ENCODE measurements around the gene FAM9C. TPM values are rescaled to one million over a fixed set of nuclear protein-coding genes. Genes with fewer than 3 reads are reported as not detected.
"Not testable (repeated sequence)": the region's sequence is repeated elsewhere in the genome, so short reads cannot be mapped to it uniquely, and the experiment has no call there.

Gene FAM9C
- 0.28 TPM for polyA plus RNA-seq (ENCODE audit: insufficient read length)

GRCh38 chrX:13044441-13044840 lies at the start of gene FAM9C:
Gene FAM9C (minus strand): TSS chrX:13044620. CDS start chrX:13043789, 831 bp downstream.
- no peak for DNase-seq (ENCODE audit: low read depth)

GRCh38 chrX:13093529-13094140 lies 49.2 kb upstream of the FAM9C start:
- no peak for DNase-seq (ENCODE audit: low read depth)

GRCh38 chrX:13092455-13092941 lies 48.1 kb upstream of the FAM9C start:
- no peak for DNase-seq (ENCODE audit: low read depth)

- DNase-seq (ENCODE audit: low read depth), result no peak
Measured at GRCh38 chrX:13091111-13091765, 46.8 kb upstream of the FAM9C start.

GRCh38 chrX:13090339-13091110 lies 46.1 kb upstream of the FAM9C start:
- DNase-seq (ENCODE audit: low read depth), result no peak

- no peak for DNase-seq (ENCODE audit: low read depth)
Measured at GRCh38 chrX:13090027-13090338, 45.6 kb upstream of the FAM9C start.

- DNase-seq (ENCODE audit: low read depth), result no peak
Measured at GRCh38 chrX:13088156-13088487, 43.7 kb upstream of the FAM9C start.

- DNase-seq (ENCODE audit: low read depth), result no peak
Measured at GRCh38 chrX:13087322-13088155, 43.1 kb upstream of the FAM9C start.

- DNase-seq (ENCODE audit: low read depth), result not testable (repeated sequence)
Measured at GRCh38 chrX:13086793-13087321, 42.4 kb upstream of the FAM9C start.

GRCh38 chrX:13086076-13086475 lies 41.7 kb upstream of the FAM9C start:
- no peak for DNase-seq (ENCODE audit: low read depth)

- no peak for DNase-seq (ENCODE audit: low read depth)
Measured at GRCh38 chrX:13085526-13085925, 41.1 kb upstream of the FAM9C start.

GRCh38 chrX:13084611-13085010 lies 40.2 kb upstream of the FAM9C start:
- no peak for DNase-seq (ENCODE audit: low read depth)

- DNase-seq (ENCODE audit: low read depth), result not testable (repeated sequence)
Measured at GRCh38 chrX:13083755-13084326, 39.4 kb upstream of the FAM9C start.

GRCh38 chrX:13082206-13083065 lies 38.0 kb upstream of the FAM9C start:
- no peak for DNase-seq (ENCODE audit: low read depth)

GRCh38 chrX:13081395-13082205 lies 37.2 kb upstream of the FAM9C start:
- no peak for DNase-seq (ENCODE audit: low read depth)

- no peak for DNase-seq (ENCODE audit: low read depth)
Measured at GRCh38 chrX:13080128-13080795, 35.8 kb upstream of the FAM9C start.

GRCh38 chrX:13078739-13079444 lies 34.5 kb upstream of the FAM9C start:
- DNase-seq (ENCODE audit: low read depth), result no peak

- DNase-seq (ENCODE audit: low read depth), result no peak
Measured at GRCh38 chrX:13077168-13077567, 32.7 kb upstream of the FAM9C start.
